HL-60 (cell line): ENCODE measurements around the gene SLC13A2.
"Not testable (repeated sequence)": the region's sequence is repeated elsewhere in the genome, so short reads cannot be mapped to it uniquely, and the experiment has no call there.

Source experiments
- DNase-seq, 2 experiments: peaks; one replicate each; pipeline ENCODE4 v3.0.0-alpha.2; 2010 to 2020; ENCODE audit warnings: low read depth in 1 of 2, low spot score in 1 of 2
- H3K27ac ChIP-seq: fragments of 250-450 bp; sonication (Bioruptor Pico); replicated peaks from 2 replicates; pipeline ENCODE4 v1.5.1; 2020; ENCODE audit warnings: mild to moderate bottlenecking, moderate library complexity
- H3K27me3 ChIP-seq: fragments of 250-450 bp; sonication (Bioruptor Pico); 2 replicates; pipeline ENCODE4 v1.5.1; 2021; ENCODE audit warnings: mild to moderate bottlenecking, moderate library complexity; ENCODE audit not compliant: insufficient read depth, poor library complexity, severe bottlenecking
- H3K4me3 ChIP-seq: replicated peaks from 2 replicates; pipeline ENCODE4 v1.5.1; 2011; ENCODE audit warnings: mild to moderate bottlenecking, control low read depth, low read length; ENCODE audit not compliant: insufficient read depth
- CTCF ChIP-seq: IDR thresholded peaks from one replicate; pipeline ENCODE4 v1.5.1; 2011; ENCODE audit warnings: low read length, control low read depth, inconsistent platforms; ENCODE audit not compliant: insufficient read depth
- GABPA ChIP-seq: IDR thresholded peaks from 2 replicates; pipeline ENCODE4 v1.6.1; 2012; ENCODE audit warnings: low read depth
- POLR2AphosphoS5 ChIP-seq: IDR thresholded peaks from 2 replicates; pipeline ENCODE4 v1.6.1; 2012; ENCODE audit warnings: low read depth
- REST ChIP-seq: IDR thresholded peaks from 2 replicates; pipeline ENCODE4 v1.6.1; 2012; ENCODE audit warnings: low read depth; ENCODE audit not compliant: insufficient replicate concordance
- SPI1 ChIP-seq: IDR thresholded peaks from 2 replicates; pipeline ENCODE4 v1.6.1; 2012; ENCODE audit warnings: low read depth, mild to moderate bottlenecking, borderline replicate concordance

Gene SLC13A2

GRCh38 chr17:28521311-28522085 lies 48.1 kb downstream of the SLC13A2 start:
- no peak overlapping the region for H3K4me3 ChIP-seq
- DNase-seq: no peak
- no peaks in the 10 kb centered on the region for H3K27me3 ChIP-seq
- no peak overlapping the region for H3K27ac ChIP-seq
- no peak for TF ChIP-seq SPI1
- TF ChIP-seq GABPA: no peak
- no peak for TF ChIP-seq REST
- TF ChIP-seq POLR2AphosphoS5: no peak

- not testable (repeated sequence) for DNase-seq, H3K27me3 ChIP-seq, H3K4me3 ChIP-seq, H3K27ac ChIP-seq
Observed at GRCh38 chr17:28522281-28522680, 48.8 kb downstream of the SLC13A2 start.

GRCh38 chr17:28523186-28523585 lies 49.7 kb downstream of the SLC13A2 start:
- no peak for TF ChIP-seq REST
- no peak for TF ChIP-seq CTCF
- TF ChIP-seq SPI1: no peak
- Histone ChIP-seq H3K27me3 (no peaks in the 10 kb centered on the region), H3K27ac (no peak overlapping the region), H3K4me3 (no peak overlapping the region)
- no peak for DNase-seq

- DNase-seq: no peak
- no peak overlapping the region for H3K27ac ChIP-seq
Observed at GRCh38 chr17:28523876-28524275, 50.4 kb downstream of the SLC13A2 start.

More at GRCh38 chr17:28523876-28524275, 50.4 kb downstream of the SLC13A2 start:
- Histone ChIP-seq H3K27me3 (no peaks in the 10 kb centered on the region), H3K4me3 (no peak overlapping the region)
- no peak for TF ChIP-seq REST
- no peak for TF ChIP-seq POLR2AphosphoS5
- no peak for TF ChIP-seq GABPA
- TF ChIP-seq CTCF: no peak
- TF ChIP-seq SPI1: no peak
